Heart left ventricle (tissue), 16 donors: Measurements from ENCODE around the gene NELFB. TPM values are rescaled to one million over a fixed set of nuclear protein-coding genes. Genes with fewer than 3 reads are reported as not detected.

Experiments
- ATAC-seq, 4 donors: fragments of 200-7000 bp; cut with Tn5 transposase; one replicate each; pipeline ENCODE4 v1.9.1; 2020 to 2022; ENCODE audit warnings: moderate library complexity in 4 of 4, mild to moderate bottlenecking in 3 of 4, moderate number of reproducible peaks in 1 of 4
- DNase-seq, 5 donors: peaks; one replicate each; pipeline ENCODE4 v3.0.0-alpha.2; 2020
- H3K27ac ChIP-seq, 12 donors: fragments of 200-600 bp; sonication (generic) in 4 of 12; one replicate each; pipeline versions ENCODE4 v1.5.0 to v1.8.0; 2016 to 2022; ENCODE audit warnings: mild to moderate bottlenecking in 2 of 12
- H3K27me3 ChIP-seq, 9 donors: fragments of 200-600 bp; sonication (generic) in 2 of 9; one replicate each; pipeline versions ENCODE4 v1.5.1 to v1.8.0; 2016 to 2022; ENCODE audit warnings: mild to moderate bottlenecking in 3 of 9
- H3K36me3 ChIP-seq, 9 donors: fragments of 200-600 bp; sonication (generic) in 2 of 9; one replicate each; pipeline versions ENCODE4 v1.5.0 to v1.8.0; 2018 to 2022; ENCODE audit warnings: mild to moderate bottlenecking in 2 of 9
- H3K4me1 ChIP-seq, 12 donors: fragments of 200-600 bp; sonication (generic) in 4 of 12; one replicate each; pipeline versions ENCODE4 v1.5.0 to v1.8.0; 2016 to 2022; ENCODE audit warnings: mild to moderate bottlenecking in 3 of 12
- H3K4me3 ChIP-seq, 12 donors: fragments of 200-600 bp; sonication (generic) in 4 of 12; one replicate each; pipeline versions ENCODE4 v1.5.0 to v1.8.0; 2017 to 2022; ENCODE audit warnings: mild to moderate bottlenecking in 9 of 12, moderate library complexity in 4 of 12
- H3K9me3 ChIP-seq, 12 donors: fragments of 200-600 bp; sonication (generic) in 4 of 12; one replicate each; pipeline versions ENCODE4 v1.5.0 to v1.8.0; 2016 to 2022; ENCODE audit warnings: mild to moderate bottlenecking in 1 of 12
- CTCF ChIP-seq, 12 donors: fragments of 200-600 bp; sonication (generic) in 4 of 12; IDR thresholded peaks; one replicate each; pipeline versions ENCODE4 v1.5.0 to v1.8.0; 2018 to 2022; ENCODE audit warnings: antibody characterized with exemption in 12 of 12, mild to moderate bottlenecking in 5 of 12
- POLR2A ChIP-seq, 2 donors: fragments of 450-650 bp; IDR thresholded peaks; one replicate each; pipeline ENCODE4 v1.6.1; 2017; ENCODE audit warnings: antibody characterized with exemption in 2 of 2, mild to moderate bottlenecking in 2 of 2, moderate library complexity in 2 of 2
- WGBS, 4 donors: extraction: QIAGEN DNeasy Blood & Tissue Kit in 2 of 4; methylation state at CpG; one replicate each; pipeline versions ENCODE4 v1.1.5 to v1.1.7; 2013 to 2018; 5-methylcytosine and 5-hydroxymethylcytosine counted together
- intact Hi-C, 10 donors: fragments of 100-400 bp; cut with DNase I; formaldehyde crosslinking; loops; one replicate each; pipeline versions ENCODE4 v1.11.1 to v1.14.2; 2022
- polyA plus RNA-seq, 2 donors: library from polyadenylated mRNA; stranded (reverse); fragments of 200-250 nt; gene quantifications; one replicate each; pipeline ENCODE4 v1.2.3, GENCODE V29; 2013
- total RNA-seq, 9 donors: library from RNA; depleted of rRNA in 2 of 9; stranded (reverse); fragments of >200 nt in 2 of 9; fragmentation: NEBNext Ultra II Directional in 3 of 9; extraction: Animal tissue kit (Norgen Biotek cat#: 25700) in 3 of 9; gene quantifications; one replicate each; pipeline versions ENCODE4 v1.1.0 to v1.2.4, GENCODE V29; 2016 to 2023
- donor health status: ischemic (EF 13 %, LVEDD 7.1; RV severe dilation, severe dysfunction).
- donor health status: healthy with polysubstance abuse.
- donor health status: DM: no; HTN: yes; CAD: no.
- donor health status: DM: no; HTN: no; CAD: no.
- donor health status: ischemic (EF 25% LVEDD 6.9; RV normal size, moderate dysfunction).
- donor health status: ischemic (EF 25% LVEDD 5.7; RV mildly dilated, moderate dysfunction).
- donor health status: healthy.
- donor health status: DM: yes; HTN: yes; CAD: no.
- donor health status: ischemic (EF 35%, LVEDD 5.7; RV mildly dilated, moderate dysfunction).
- donor health status: nonischemic (EF 11% LVEDD 7.7; RV severe dilation, severe dysfunction).
- donor health status: DM: yes; HTN: yes; CAD: no.
- donor health status: PGD.
- donor health status: ischemic (EF 29% LVEDD 5.4; RV normal size, mild dysfunction).
- donor health status: nonischemic (EF 23%, LVEDD 6.1; RV moderate dilation, normal function).

The NELFB gene
- total and polyA plus RNA-seq, 11 donors: 31.4 to 77.8 (median 38.1) TPM

GRCh38 chr9:137301081-137301947 lies 46.2 kb downstream of the NELFB start:
- Histone ChIP-seq H3K36me3 (peaks cover 0 to 8% (median 0%) of the 10 kb centered on the region in 9 donors), H3K27ac (peak overlapping the region; percentile 13 to 98 (median 86)), H3K9me3 (no peaks in the 10 kb centered on the region), H3K4me3 (peak overlapping the region; percentile 42 to 94 (median 68)), H3K27me3 (peaks cover 0 to 62% (median 10%) of the 10 kb centered on the region in 9 donors), H3K4me1 (peaks cover 5 to 91% (median 51%) of the 10 kb centered on the region in 12 donors)
- ATAC-seq (peak in 1 of 4 donors; percentile 14), DNase-seq (peak; percentile 32 to 72 (median 50))
- intact Hi-C loops: loop anchor here in 1 of 10 donors (5.0 kb wide), 1 partner anchor 121 kb away; the partner anchor contains the start of genes EXD3 and NOXA1
- WGBS, 4 donors: 0 to 1% (median 1%) methylated on average over 37 to 115 of the region's 115 CpGs
- TF ChIP-seq POLR2A (IDR thresholded peaks at IDR 0.05) (no peak), CTCF (IDR thresholded peaks at IDR 0.05) (peak in 6 of 12 donors; percentile 25 to 47 (median 38))

GRCh38 chr9:137302118-137302448 lies 47.0 kb downstream of the NELFB start, which contains the start of gene NRARP:
Gene NRARP (minus strand): TSS chr9:137302271. CDS start chr9:137301928, 343 bp downstream.
- Histone ChIP-seq H3K27me3 (peaks cover 0 to 62% (median 6%) of the 10 kb centered on the region in 9 donors), H3K4me1 (peaks cover 12 to 91% (median 52%) of the 10 kb centered on the region in 12 donors), H3K9me3 (no peaks in the 10 kb centered on the region), H3K4me3 (peak within 1 kb of the TSS; percentile 48 to 94 (median 68)), H3K36me3 (peaks cover 0 to 8% (median 0%) of the 10 kb centered on the region in 9 donors), H3K27ac (peak within 1 kb of the TSS; percentile 63 to 98 (median 88))
- ATAC-seq (peak; percentile 47 to 77 (median 67)), DNase-seq (peak; percentile 92 to 96 (median 94))
- TF ChIP-seq CTCF (IDR thresholded peaks at IDR 0.05) (no peak), POLR2A (IDR thresholded peaks at IDR 0.05) (peak; percentile 25 to 91)
- intact Hi-C loops: loop anchor here in 3 of 10 donors (2.0 to 5.0 kb wide), 3 partner anchors 17 to 120 kb away; partner anchors contain the start of genes EXD3 (in 1 of the 3) and NOXA1 (in 1 of the 3)
- 0 to 1% (median 0%) methylated on average over 13 to 60 of the region's 60 CpGs; no CpG with 5 or more reads in 1 of the 4 donors for WGBS, 4 donors

GRCh38 chr9:137302449-137303150 lies 47.5 kb downstream of the NELFB start:
- Histone ChIP-seq H3K27me3 (peaks cover 0 to 61% (median 8%) of the 10 kb centered on the region in 9 donors), H3K9me3 (no peaks in the 10 kb centered on the region), H3K36me3 (peaks cover 0 to 8% (median 0%) of the 10 kb centered on the region in 9 donors), H3K4me1 (peaks cover 12 to 91% (median 53%) of the 10 kb centered on the region in 12 donors), H3K4me3 (peak overlapping the region; percentile 18 to 68 (median 59)), H3K27ac (peak overlapping the region; percentile 55 to 97 (median 87))
- DNase-seq (peak in 3 of 5 donors; percentile 22 to 26 (median 25)), ATAC-seq (peak in 1 of 4 donors; percentile 12)
- WGBS, 4 donors: 1 to 32% (median 7%) methylated on average over 14 to 78 of the region's 78 CpGs
- TF ChIP-seq POLR2A (IDR thresholded peaks at IDR 0.05) (no peak), CTCF (IDR thresholded peaks at IDR 0.05) (peak; percentile 30 to 69 (median 51))
- intact Hi-C loops: loop anchor here in 3 of 10 donors (2.0 to 5.0 kb wide), 3 partner anchors 16 to 120 kb away; partner anchors contain the start of genes EXD3 (in 1 of the 3) and NOXA1 (in 1 of the 3)
